MV-4-11 (cell line): ENCODE data around the gene CSRP1.
"Not testable (repeated sequence)": the region's sequence is repeated elsewhere in the genome, so short reads cannot be mapped to it uniquely, and the experiment has no call there.

Experiments used
- DNase-seq: peaks from one replicate; lab custom pipeline; 2025; lab: John Stamatoyannopoulos, UW

The CSRP1 gene

GRCh38 chr1:201537891-201538611 lies 31.1 kb upstream of the CSRP1 start:
- DNase-seq: no peak

GRCh38 chr1:201537467-201537866 lies 30.5 kb upstream of the CSRP1 start:
- DNase-seq: no peak

- DNase-seq: no peak
These were observed 30.1 kb upstream of the CSRP1 start for GRCh38 chr1:201537028-201537427.

- DNase-seq: peak; percentile 37
These were observed 29.6 kb upstream of the CSRP1 start for GRCh38 chr1:201536558-201536957.

- DNase-seq: no peak
These were observed 29.0 kb upstream of the CSRP1 start for GRCh38 chr1:201535919-201536245.

- peak; percentile 70 for DNase-seq
These were observed 28.4 kb upstream of the CSRP1 start for GRCh38 chr1:201535046-201535918.

- no peak for DNase-seq
These were observed 26.9 kb upstream of the CSRP1 start for GRCh38 chr1:201533836-201534235.

GRCh38 chr1:201531551-201532425 lies 24.9 kb upstream of the CSRP1 start:
- DNase-seq: peak; percentile 29

- peak; percentile 65 for DNase-seq
These were observed 24.0 kb upstream of the CSRP1 start for GRCh38 chr1:201530741-201531531.

GRCh38 chr1:201528631-201529252 lies 21.8 kb upstream of the CSRP1 start:
- no peak for DNase-seq

- no peak for DNase-seq
These were observed 21.0 kb upstream of the CSRP1 start for GRCh38 chr1:201527879-201528278.

- DNase-seq: no peak
These were observed 18.4 kb upstream of the CSRP1 start for GRCh38 chr1:201525193-201525778.

GRCh38 chr1:201520046-201520575 lies 13.2 kb upstream of the CSRP1 start:
- DNase-seq: not testable (repeated sequence)

GRCh38 chr1:201518071-201518470 lies 11.1 kb upstream of the CSRP1 start:
- peak; percentile 61 for DNase-seq

GRCh38 chr1:201517631-201518030 lies 10.7 kb upstream of the CSRP1 start:
- no peak for DNase-seq

- DNase-seq: no peak
These were observed 9.7 kb upstream of the CSRP1 start for GRCh38 chr1:201516511-201517127.

- DNase-seq: peak; percentile 33
These were observed 9.0 kb upstream of the CSRP1 start for GRCh38 chr1:201515895-201516294.

- no peak for DNase-seq
These were observed 8.3 kb upstream of the CSRP1 start for GRCh38 chr1:201515062-201515750.

GRCh38 chr1:201514466-201514865 lies 7.5 kb upstream of the CSRP1 start:
- no peak for DNase-seq
